HepG2 (cell line): ENCODE measurements around the gene PIK3CG. TPM values are rescaled to one million over a fixed set of nuclear protein-coding genes. Genes with fewer than 3 reads are reported as not detected.

Source experiments
- polyA plus RNA-seq, 8 experiments: library from polyadenylated mRNA; depleted of rRNA in 3 of 8; stranded (reverse) in 7 of 8; unstranded in 1 of 8; fragments of >200 nt; fragmentation: Illumina TruSeq in 4 of 8; extraction: Trizol in 4 of 8; gene quantifications; 2 replicates each; pipeline versions ENCODE4 v1.2.1 to v1.2.3, GENCODE V29; 2011 to 2016; ENCODE audit warnings: low read depth in 4 of 8, missing spikeins in 1 of 8, mixed read lengths in 1 of 8; ENCODE audit not compliant: insufficient read depth in 1 of 8
- total RNA-seq, 5 experiments: library from RNA; depleted of rRNA; stranded (reverse); fragments of >200 nt; fragmentation: Illumina TruSeq; extraction: Trizol; gene quantifications; 2 replicates each; pipeline ENCODE4 v1.2.3, GENCODE V29; 2016; ENCODE audit warnings: low read depth in 1 of 5

PIK3CG gene
- total and polyA plus RNA-seq, 2 of the 13 experiments (the other 11 are each of a cell fraction or from before 2014, with no cell fraction given), result not detected

Other genes starting within 250 kb of the PIK3CG start
- gene CCDC71L, start 204.1 kb upstream of the PIK3CG start, total RNA-seq (2016; rRNA removed; fragmentation: Illumina TruSeq; extraction: Trizol), result 0.02 TPM in 1 of 2 replicates, not detected in the other
- gene CCDC71L, start 204.1 kb upstream of the PIK3CG start, polyA plus RNA-seq (2011; rRNA removed), result 0.04 TPM in 1 of 2 replicates, not detected in the other
- not detected in 2 replicates for gene PRKAR2B, start 179.4 kb downstream of the PIK3CG start, total RNA-seq (2016; rRNA removed; fragmentation: Illumina TruSeq; extraction: Trizol)
- gene PRKAR2B, start 179.4 kb downstream of the PIK3CG start, polyA plus RNA-seq (2011; rRNA removed), result 0.03 TPM in 1 of 2 replicates, not detected in the other